Keratinocyte (primary cell): Measurements from ENCODE around the gene EYA3.

ENCODE experiments used
- EZH2 ChIP-seq: IDR thresholded peaks from one replicate; pipeline ENCODE4 v1.6.1; 2012; ENCODE audit warnings: inconsistent platforms, mild to moderate bottlenecking, low read length, moderate library complexity
- TF ChIP-seq, protein P1 (sequence below), 3 experiments: IDR thresholded peaks in 1 of 3; conservative IDR thresholded peaks in 1 of 3; optimal IDR thresholded peaks in 1 of 3; 2 replicates in 2 of 3; 3 replicates in 1 of 3; pipeline versions ENCODE3 to v1.5.1; 2011; ENCODE audit warnings: low read length in 3 of 3, mild to moderate bottlenecking in 3 of 3, moderate library complexity in 2 of 3, control low read depth in 1 of 3, inconsistent platforms in 1 of 3; ENCODE audit not compliant: insufficient read depth in 2 of 3; ENCODE audit errors: extremely low read depth in 1 of 3

DNA sequence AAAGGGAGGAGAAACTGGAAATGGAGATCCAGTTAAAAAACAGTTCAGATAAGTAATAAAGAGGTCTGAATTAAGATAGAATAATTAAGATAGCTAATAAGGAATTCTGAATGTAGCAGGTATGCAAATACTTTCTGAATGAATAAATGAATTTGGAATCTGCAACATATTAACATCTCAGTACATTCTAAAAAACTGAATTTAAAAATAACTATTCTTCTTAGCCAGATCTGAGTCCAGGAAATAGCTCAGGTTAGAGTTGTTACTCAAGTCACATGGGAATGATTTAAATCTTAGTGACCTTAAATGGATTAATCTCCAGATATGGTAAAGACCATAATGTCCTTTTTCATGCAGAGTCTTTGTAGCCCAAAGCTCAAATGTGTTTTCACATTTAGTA is 51.2 kb downstream of the EYA3 start:
- TF ChIP-seq, protein P1, sequence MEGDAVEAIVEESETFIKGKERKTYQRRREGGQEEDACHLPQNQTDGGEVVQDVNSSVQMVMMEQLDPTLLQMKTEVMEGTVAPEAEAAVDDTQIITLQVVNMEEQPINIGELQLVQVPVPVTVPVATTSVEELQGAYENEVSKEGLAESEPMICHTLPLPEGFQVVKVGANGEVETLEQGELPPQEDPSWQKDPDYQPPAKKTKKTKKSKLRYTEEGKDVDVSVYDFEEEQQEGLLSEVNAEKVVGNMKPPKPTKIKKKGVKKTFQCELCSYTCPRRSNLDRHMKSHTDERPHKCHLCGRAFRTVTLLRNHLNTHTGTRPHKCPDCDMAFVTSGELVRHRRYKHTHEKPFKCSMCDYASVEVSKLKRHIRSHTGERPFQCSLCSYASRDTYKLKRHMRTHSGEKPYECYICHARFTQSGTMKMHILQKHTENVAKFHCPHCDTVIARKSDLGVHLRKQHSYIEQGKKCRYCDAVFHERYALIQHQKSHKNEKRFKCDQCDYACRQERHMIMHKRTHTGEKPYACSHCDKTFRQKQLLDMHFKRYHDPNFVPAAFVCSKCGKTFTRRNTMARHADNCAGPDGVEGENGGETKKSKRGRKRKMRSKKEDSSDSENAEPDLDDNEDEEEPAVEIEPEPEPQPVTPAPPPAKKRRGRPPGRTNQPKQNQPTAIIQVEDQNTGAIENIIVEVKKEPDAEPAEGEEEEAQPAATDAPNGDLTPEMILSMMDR (optimal IDR thresholded peaks at IDR 0.05 in 1 of 3, IDR thresholded peaks at IDR 0.05 in 1 of 3, conservative IDR thresholded peaks at IDR 0.05 in 1 of 3; ENCODE audit: extremely low read depth in 1 of 3, insufficient read depth in 2 of 3, low read length in 3 of 3), result no peak
- TF ChIP-seq EZH2, result no peak
